Left hindlimb (tissue), 1 donor: ENCODE data around the gene NAV2.

Experiments
- DNase-seq: peaks from one replicate; pipeline ENCODE4 v3.0.0-alpha.2; 2018

Gene NAV2, protein sequence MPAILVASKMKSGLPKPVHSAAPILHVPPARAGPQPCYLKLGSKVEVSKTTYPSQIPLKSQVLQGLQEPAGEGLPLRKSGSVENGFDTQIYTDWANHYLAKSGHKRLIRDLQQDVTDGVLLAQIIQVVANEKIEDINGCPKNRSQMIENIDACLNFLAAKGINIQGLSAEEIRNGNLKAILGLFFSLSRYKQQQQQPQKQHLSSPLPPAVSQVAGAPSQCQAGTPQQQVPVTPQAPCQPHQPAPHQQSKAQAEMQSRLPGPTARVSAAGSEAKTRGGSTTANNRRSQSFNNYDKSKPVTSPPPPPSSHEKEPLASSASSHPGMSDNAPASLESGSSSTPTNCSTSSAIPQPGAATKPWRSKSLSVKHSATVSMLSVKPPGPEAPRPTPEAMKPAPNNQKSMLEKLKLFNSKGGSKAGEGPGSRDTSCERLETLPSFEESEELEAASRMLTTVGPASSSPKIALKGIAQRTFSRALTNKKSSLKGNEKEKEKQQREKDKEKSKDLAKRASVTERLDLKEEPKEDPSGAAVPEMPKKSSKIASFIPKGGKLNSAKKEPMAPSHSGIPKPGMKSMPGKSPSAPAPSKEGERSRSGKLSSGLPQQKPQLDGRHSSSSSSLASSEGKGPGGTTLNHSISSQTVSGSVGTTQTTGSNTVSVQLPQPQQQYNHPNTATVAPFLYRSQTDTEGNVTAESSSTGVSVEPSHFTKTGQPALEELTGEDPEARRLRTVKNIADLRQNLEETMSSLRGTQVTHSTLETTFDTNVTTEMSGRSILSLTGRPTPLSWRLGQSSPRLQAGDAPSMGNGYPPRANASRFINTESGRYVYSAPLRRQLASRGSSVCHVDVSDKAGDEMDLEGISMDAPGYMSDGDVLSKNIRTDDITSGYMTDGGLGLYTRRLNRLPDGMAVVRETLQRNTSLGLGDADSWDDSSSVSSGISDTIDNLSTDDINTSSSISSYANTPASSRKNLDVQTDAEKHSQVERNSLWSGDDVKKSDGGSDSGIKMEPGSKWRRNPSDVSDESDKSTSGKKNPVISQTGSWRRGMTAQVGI (N-terminal part only)

GRCh38 chr11:19712281-19713195 lies at the start of gene NAV2:
NAV2 (plus strand) TSS chr11:19712837; CDS start chr11:19713696, 859 bp downstream.
- peak; percentile 94 for DNase-seq

- DNase-seq = no peak
Measured at GRCh38 chr11:19663206-19663605, 49.4 kb upstream of the NAV2 start.

DNA sequence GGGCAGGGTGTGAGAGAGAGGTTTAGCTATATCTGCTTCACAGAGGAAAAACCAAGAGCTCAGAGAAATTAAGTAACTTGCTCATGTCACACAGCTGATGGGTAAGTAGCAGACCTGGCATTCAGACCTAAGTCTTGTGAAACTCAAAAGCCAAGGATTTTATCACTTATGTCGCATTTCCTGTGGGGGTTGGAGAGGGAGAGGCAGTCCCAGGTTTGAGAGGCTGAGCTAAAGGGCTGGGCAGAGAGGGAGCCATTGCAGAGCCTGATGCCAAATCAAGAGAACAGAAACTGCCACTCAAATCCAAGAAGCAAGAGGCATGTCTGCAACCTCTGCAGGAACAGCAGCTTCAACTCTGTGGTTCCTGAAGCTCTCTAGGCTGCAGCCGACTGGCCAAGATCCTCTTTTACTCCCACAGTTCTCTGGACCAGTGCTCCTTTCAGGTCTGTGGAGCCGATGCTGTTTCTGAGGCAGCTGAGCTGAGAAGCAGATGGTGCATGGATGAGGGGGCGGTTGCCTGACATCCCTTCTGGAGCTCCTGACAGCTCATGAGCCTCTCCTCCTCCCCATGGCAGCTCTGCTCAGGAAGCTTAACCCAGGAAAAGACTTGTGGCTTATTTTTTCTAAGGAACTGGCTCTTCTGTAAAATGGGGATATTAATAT lies 47.6 kb upstream of the NAV2 start:
- DNase-seq = no peak

DNA sequence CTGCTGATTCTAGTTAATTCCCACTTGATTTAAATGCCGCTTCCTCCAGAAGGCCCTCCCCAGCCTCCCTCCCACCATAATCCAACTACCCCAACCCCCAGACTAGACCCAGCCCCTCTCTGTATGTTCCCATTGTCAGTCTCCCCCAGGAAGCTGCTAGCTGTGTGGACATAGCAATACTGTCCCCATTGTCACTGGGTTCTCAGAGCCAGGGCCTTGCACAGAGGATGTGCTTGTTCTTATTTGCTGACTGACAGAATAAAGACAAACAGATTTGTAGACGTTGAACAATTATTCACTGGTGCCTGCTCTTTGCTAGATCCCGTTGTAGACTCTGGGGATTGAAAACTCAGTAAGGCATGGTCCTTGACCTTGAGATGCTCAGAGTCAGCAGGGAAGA lies 45.7 kb upstream of the NAV2 start:
- DNase-seq = no peak

DNA sequence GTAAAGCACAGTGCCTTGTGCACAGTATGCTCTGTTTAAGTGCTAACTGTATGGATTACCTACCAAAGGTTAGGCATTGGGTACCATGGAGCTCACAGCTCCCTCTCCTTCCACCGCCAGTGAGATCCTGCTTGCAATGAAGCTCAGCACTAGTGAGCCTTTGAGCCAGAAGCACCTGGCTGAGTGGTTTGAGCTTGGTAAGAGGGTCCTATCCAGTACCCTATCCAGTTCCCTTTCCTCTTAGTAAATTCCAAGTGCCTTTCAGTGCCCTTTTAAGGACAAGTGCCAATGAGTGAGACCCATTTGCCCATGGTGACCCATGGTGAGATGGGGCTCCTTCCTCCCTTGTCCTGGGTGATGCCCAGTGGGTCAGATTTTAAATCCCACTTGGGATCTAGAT lies 43.1 kb upstream of the NAV2 start:
- DNase-seq = no peak

DNA sequence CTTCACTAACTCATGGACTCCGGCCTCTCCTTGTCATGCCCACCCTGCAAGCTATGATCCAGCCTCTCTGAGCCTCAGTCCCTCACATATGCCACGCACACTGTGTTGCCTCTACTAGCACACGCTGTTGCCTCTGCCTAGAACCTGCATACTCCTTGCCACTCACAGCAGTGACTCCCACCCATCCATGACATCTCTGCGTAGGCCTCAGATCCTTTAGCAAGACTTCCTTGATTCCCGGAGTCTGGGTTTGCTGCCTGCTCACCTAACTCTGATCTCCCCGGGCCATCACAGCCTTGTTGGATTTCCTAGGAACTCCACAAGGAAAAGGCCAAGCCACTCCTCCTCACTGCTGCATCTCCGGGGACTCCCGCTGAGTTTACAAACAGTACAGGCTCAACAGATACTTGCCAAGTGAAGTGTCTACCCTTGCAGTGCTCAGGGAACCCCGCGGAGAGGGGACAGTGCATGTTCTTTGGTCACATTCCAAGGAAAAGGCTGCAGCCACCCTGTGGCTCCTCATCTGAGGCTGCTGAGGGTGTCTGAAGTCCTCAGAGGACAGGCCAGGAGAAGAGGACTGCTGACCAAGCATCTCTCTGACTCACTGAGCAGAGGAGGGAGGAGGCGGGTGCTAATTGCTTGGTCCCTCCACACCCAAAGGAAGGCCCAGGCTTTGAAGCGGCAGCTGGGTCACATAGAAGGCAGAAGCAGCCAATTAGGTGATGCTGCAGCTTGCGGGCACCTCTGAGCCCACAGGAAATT lies 42.4 kb upstream of the NAV2 start:
- DNase-seq = no peak

DNA sequence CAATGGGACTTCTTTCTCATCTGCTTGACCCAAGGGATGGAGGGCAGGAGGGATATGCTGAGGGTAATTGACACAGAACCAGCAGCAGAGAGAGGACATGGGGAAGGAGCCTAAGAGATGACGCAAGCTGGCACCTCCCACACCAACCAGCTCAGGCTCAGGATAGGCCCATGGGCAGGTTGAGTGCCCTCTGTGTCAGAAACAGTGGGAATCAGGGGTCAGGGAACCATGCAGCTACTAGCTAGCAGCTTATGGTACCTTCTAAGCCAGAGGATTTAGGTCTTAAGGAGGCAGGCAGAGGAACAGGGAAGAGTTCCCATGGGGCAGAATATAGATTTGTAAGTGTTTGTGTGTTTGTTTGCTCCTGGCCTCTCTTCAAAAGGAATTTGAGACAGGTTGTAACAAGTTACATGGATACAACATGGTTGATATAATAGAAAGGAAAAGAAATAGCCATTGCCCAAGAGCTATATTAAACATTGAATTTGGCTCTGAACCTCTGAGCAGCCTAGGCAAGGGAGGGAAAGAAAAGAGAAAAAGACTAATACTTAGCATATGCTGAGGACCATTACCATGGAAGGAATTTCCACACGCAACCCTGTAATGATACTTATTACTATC lies 39.9 kb upstream of the NAV2 start:
- DNase-seq = no peak

DNA sequence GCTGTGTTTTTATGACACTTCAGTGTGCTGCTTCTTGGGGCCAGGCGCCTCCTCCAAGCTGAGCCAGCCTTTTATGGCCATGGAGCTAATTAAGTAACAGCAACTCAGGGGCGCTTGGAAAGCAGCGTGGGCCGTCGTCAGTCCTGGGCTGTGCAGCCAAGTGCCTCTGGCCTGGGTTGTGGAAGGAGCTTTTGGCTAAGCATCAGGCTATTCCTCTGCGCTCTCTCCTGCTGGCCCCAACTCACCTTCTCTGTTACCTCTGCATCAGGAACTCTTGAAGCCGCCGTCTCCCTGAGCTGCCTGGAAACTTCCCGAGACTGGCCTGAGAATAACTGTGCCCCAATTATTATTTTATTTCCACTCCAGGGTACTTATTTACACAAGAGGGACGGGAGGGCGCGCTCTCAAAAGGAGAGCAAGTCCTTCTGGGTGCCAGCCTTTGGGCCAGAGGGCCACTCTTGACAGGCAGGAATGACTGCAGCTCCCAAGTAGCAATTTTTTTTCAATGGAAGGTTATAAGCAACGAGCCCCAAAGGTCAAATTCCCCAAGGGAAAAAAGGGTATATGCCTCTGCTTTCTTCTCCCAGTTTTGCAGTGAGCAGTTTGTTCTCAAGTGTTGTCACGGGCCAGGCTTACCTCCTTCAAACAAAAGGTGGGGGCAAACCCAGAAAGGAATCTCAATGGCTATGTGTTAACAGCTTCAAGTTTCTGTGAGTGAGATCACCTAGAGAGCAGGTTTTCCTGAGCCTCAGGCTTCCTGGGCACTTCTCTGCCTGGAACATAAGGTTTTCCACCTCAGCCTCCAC lies 38.5 kb upstream of the NAV2 start:
- peak; percentile 82 for DNase-seq

- DNase-seq = no peak
Measured at GRCh38 chr11:19674836-19675235, 37.8 kb upstream of the NAV2 start.

DNA sequence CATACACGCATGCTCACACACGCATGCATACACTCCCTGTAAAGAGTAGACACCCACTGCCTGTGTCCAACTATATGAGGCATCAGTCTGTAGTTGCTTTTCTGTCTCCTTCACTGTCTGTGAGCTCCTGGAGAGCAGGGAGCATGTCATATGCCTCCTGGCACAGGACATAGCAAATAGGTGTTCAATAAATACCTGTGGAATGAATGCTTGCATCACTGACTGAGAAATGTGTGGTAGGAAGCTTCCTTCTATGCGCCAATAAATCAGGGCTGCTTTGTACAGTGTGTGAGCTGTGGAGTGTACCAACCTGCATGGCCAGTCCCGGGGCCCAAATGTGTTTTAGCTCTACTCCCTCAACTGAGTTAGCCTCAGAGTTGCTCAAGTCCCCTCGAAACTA lies 37.2 kb upstream of the NAV2 start:
- no peak for DNase-seq

- peak; percentile 50 for DNase-seq
Measured at GRCh38 chr11:19676475-19677380, 35.9 kb upstream of the NAV2 start.

DNA sequence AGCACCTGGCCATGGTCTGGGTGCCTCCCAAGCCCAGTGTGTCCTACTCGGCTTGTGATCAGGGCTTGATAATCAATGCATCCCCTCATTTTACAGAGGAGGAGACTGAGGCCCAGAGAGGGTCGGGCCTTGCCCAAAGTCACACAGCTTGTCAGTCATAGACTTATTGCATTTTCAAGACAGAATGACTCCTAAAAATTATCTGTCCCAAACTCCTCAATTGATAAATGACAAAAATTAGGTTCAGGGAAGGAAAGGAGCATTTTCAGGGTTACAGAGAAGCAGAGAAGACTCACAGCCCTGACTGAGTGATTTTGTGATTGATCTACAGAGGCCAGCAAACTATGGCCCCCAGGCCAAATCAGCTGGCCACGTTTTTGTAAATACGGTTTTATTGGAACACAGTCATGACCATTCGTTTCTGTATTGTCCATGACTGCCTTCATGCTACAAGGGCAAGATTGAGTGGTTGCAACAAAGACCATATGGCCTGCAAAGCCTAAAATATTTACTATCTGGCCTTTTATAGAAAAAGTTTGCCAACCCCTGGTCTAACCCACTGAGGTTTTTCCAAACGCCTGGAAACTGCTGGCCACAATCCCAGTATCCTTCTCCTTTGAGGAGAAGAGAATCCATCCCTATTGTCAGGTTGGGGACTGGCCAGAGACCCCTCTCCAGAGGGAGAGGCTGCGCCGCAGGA lies 35.1 kb upstream of the NAV2 start:
- DNase-seq = no peak

- DNase-seq = peak; percentile 75
Measured at GRCh38 chr11:19679952-19680828, 32.4 kb upstream of the NAV2 start.

DNA sequence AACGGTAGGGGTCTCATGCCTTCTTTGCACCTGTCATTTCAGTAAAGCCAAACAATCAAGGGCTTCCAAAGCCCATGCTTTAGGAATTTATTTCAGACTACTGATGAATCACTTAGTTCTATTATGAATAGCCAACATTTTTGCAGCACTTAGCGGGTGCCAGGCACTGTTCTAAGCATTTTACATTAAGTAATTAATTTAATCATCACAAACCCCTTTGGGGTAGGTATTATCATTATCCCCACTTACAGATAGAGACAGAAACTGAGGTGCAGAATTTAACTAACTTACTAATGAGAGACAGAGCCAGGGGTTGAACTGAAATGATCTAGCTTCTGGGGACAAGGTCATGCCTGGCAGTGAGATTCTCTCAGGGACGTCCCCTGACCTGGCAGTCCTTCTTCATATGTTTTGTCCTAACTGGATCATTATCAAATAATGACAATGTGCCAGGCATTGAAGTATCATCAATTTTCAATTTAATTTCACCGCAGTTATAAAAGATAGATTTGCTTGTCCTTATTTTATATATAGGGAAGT lies 31.7 kb upstream of the NAV2 start:
- DNase-seq = no peak

DNA sequence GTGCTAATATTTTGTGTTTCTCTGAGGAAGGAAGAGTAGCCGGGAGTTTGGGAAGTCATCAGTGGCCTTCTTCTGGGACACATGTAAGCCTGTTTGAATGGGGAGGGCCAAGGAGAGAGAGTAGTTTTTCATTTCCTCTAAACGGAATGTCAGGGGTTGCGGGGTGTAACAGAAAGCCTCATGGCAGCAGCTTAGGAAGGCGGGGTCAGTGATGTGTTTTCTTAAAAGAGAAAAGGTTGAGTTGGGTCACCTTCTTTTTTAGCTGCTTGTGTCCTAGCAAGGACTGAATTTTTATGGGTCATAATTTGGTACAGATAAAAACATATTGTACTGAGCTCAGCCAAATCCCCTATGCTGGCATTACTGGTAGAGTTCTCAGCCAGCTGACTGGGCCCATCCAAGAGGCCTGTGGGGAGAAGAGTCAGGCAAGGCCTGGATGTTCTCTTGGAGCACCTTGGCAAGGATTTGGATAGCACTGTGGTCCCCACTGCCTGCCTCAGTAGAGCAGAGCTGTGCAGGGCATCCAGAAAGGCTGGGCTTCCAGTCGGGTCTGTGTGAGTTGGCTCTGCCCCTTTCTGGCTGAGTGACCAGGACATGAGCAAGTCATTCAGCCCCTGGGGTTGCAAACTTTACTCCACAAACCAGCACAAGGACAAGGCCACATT lies 29.4 kb upstream of the NAV2 start:
- DNase-seq = no peak

GRCh38 chr11:19683862-19684491 lies 28.7 kb upstream of the NAV2 start:
- no peak for DNase-seq
